CD4-positive, alpha-beta memory T cell (primary cell): ENCODE measurements around the gene MDH2. TPM values are rescaled to one million over a fixed set of nuclear protein-coding genes. Genes with fewer than 3 reads are reported as not detected.
"Not testable (repeated sequence)": the region's sequence is repeated elsewhere in the genome, so short reads cannot be mapped to it uniquely, and the experiment has no call there.

Source experiments
- CTCF ChIA-PET: fragments of 350-600 bp; sonication (Branson Sonifier 250); formaldehyde crosslinking; loops from one replicate; lab custom pipeline; 2021; ENCODE audit warnings: inconsistent platforms; ENCODE audit not compliant: partially characterized antibody; lab: Charles Lee
- POLR2A ChIA-PET: fragments of 350-600 bp; sonication (Branson Sonifier 250); formaldehyde crosslinking; loops from one replicate; lab custom pipeline; 2021; ENCODE audit not compliant: partially characterized antibody; lab: Charles Lee
- DNase-seq, 5 donors: peaks; one replicate each; pipeline versions ENCODE4 v3.0.0 to v3.0.0-alpha.2; 2020 to 2022; ENCODE audit warnings: mixed read lengths in 1 of 5
- H3K27ac ChIP-seq: one replicate; pipeline ENCODE4 v1.7.0; 2013; ENCODE audit warnings: low read depth, low read length
- H3K27me3 ChIP-seq: 2 replicates; pipeline ENCODE4 v1.7.0; 2013; ENCODE audit warnings: mild to moderate bottlenecking, low read length, moderate library complexity; ENCODE audit not compliant: insufficient read depth
- H3K36me3 ChIP-seq: 2 replicates; pipeline ENCODE4 v1.7.0; 2013; ENCODE audit warnings: mild to moderate bottlenecking, low read length, moderate library complexity; ENCODE audit not compliant: insufficient read depth
- H3K4me1 ChIP-seq: 2 replicates; pipeline ENCODE4 v1.7.0; 2013; ENCODE audit warnings: mild to moderate bottlenecking, low read length, moderate library complexity; ENCODE audit not compliant: insufficient read depth
- H3K4me3 ChIP-seq, 2 donors: one replicate each; pipeline ENCODE4 v1.7.0; 2013; ENCODE audit warnings: low read length in 2 of 2, mild to moderate bottlenecking in 1 of 2
- H3K9me3 ChIP-seq, 2 donors: one replicate each; pipeline ENCODE4 v1.7.0; 2013; ENCODE audit warnings: low read length in 2 of 2, control low read depth in 1 of 2; ENCODE audit not compliant: control insufficient read depth in 1 of 2
- H3K27ac Mint-ChIP-seq, 7 donors: one replicate each; pipeline ENCODE4 v1.8.0; 2020 to 2021; ENCODE audit warnings: mixed read lengths in 7 of 7, mild to moderate bottlenecking in 6 of 7, inconsistent platforms in 3 of 7, moderate library complexity in 3 of 7
- H3K27me3 Mint-ChIP-seq, 2 donors: one replicate each; pipeline ENCODE4 v1.8.0; 2020 to 2021; ENCODE audit warnings: mixed read lengths in 2 of 2
- H3K36me3 Mint-ChIP-seq, 2 donors: one replicate each; pipeline ENCODE4 v1.8.0; 2020 to 2021; ENCODE audit warnings: mixed read lengths in 2 of 2, inconsistent platforms in 1 of 2, mild to moderate bottlenecking in 1 of 2
- H3K4me1 Mint-ChIP-seq, 4 donors: one replicate each; pipeline ENCODE4 v1.8.0; 2020 to 2021; ENCODE audit warnings: mixed read lengths in 4 of 4, mild to moderate bottlenecking in 1 of 4
- H3K4me3 Mint-ChIP-seq, 8 donors: one replicate each; pipeline ENCODE4 v1.8.0; 2020 to 2021; ENCODE audit warnings: mixed read lengths in 8 of 8, mild to moderate bottlenecking in 7 of 8, moderate library complexity in 6 of 8, inconsistent platforms in 3 of 8
- H3K9me3 Mint-ChIP-seq, 8 donors: one replicate each; pipeline ENCODE4 v1.8.0; 2020 to 2021; ENCODE audit warnings: mixed read lengths in 8 of 8, mild to moderate bottlenecking in 5 of 8, inconsistent platforms in 3 of 8, moderate library complexity in 1 of 8
- intact Hi-C: fragments of 100-400 bp; cut with micrococcal nuclease; formaldehyde crosslinking; loops from one replicate; pipeline ENCODE4 v1.15.1; 2023
- polyA plus RNA-seq, 2 donors: library from polyadenylated mRNA; unstranded; fragments of 300-500 nt; fragmentation: Illumina TruSeq; gene quantifications; one replicate each; pipeline ENCODE4 v1.2.3, GENCODE V29; 2021
- total RNA-seq, 2 experiments: library from RNA; stranded (reverse); gene quantifications; one replicate each; pipeline ENCODE4 v1.2.3, GENCODE V29; 2021

The MDH2 gene
- total and polyA plus RNA-seq, 4 experiments from 2014 or later: 79.8 to 159 (median 118) TPM

DNA sequence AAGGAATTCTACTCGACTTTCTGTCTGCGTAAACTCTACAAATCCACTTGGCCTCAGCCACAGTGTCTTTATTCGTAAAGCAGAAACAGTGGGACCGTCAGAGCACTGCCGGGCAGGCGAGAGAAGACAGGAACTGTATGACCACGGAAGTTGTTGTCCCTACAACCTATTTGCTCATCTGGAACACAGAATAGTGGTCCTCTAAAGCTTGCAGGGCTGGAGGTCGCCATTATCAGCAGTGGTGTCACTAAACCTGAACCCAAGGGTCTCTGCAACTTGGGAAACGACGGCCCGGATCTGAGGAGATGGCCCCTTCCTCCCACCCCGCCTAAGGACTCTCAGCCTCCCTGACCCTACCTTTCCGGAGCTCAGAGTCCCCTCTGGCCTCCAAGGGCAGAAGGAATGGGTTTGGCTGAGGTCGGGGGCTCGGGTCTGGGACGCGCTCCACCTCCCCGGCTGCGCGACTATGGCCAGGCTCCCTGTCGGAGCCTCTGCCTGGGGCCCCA lies 548 bp upstream of the MDH2 start:
- Histone ChIP-seq H3K36me3 (no peaks in the 10 kb centered on the region), H3K4me1 (peaks cover 44% of the 10 kb centered on the region), H3K9me3 (no peaks in the 10 kb centered on the region), H3K4me3 (peak overlapping the region; percentile 42 to 92), H3K27me3 (no peaks in the 10 kb centered on the region), H3K27ac (peak overlapping the region; percentile 92)
- ChIA-PET POLR2A (interaction anchor here (0.5 to 2.4 kb wide), 12 partner anchors 9 to 1967 kb away, joined by 3 to 24 read pairs (median 6); partner anchors contain the start of genes HIP1, POR, RHBDD2 and TMEM120A), CTCF (interaction anchor here (0.9 to 1.6 kb wide), 3 partner anchors 10 to 131 kb away, joined by 3 read pairs; no protein-coding TSS in a partner anchor)
- Mint-ChIP-seq H3K36me3 (peaks cover 12 to 28% of the 10 kb centered on the region in 2 donors), H3K9me3 (peaks cover 0 to 3% (median 0%) of the 10 kb centered on the region in 8 donors), H3K4me1 (peaks cover 32 to 67% (median 45%) of the 10 kb centered on the region in 4 donors), H3K27me3 (no peaks in the 10 kb centered on the region), H3K27ac (peak overlapping the region; percentile 91 to 98 (median 98)), H3K4me3 (peak overlapping the region; percentile 95 to 99 (median 98))
- DNase-seq: peak in 2 of 5 donors; percentile 3 to 12
- intact Hi-C loops: no loop called here

DNA sequence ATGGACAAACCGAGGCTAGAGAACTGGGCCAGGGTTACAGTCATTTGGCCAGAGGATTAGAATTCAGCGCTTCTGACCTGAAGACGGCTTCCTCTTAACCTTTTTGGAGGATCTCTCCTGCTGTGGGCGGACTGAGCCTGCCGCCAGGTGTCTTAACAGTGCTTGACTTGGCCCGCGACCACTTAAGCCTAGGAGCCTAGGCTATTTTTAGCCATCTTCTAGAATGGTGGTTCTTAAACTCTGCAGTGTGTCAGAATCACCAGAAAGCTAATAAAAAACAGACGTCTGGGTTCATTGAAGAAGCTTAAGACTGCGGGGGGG lies 722 bp downstream of the MDH2 start:
- Mint-ChIP-seq H3K4me3 (peak overlapping the region; percentile 91 to 99 (median 97)), H3K9me3 (peaks cover 0 to 3% (median 0%) of the 10 kb centered on the region in 8 donors), H3K36me3 (peaks cover 12 to 36% of the 10 kb centered on the region in 2 donors), H3K27ac (peak overlapping the region; percentile 91 to 98 (median 95)), H3K4me1 (peaks cover 36 to 70% (median 50%) of the 10 kb centered on the region in 4 donors), H3K27me3 (no peaks in the 10 kb centered on the region)
- Histone ChIP-seq H3K4me1 (peaks cover 44% of the 10 kb centered on the region), H3K36me3 (no peaks in the 10 kb centered on the region), H3K4me3 (peak overlapping the region; percentile 42 to 92), H3K27me3 (no peaks in the 10 kb centered on the region), H3K27ac (peak overlapping the region; percentile 92), H3K9me3 (no peaks in the 10 kb centered on the region)
- CTCF ChIA-PET: interaction anchor here (1.3 kb wide), 1 partner anchor 29 kb away, joined by 3 read pairs; no protein-coding TSS in a partner anchor
- DNase-seq: peak in 1 of 5 donors; percentile 23
- intact Hi-C loops: no loop called here
- POLR2A ChIA-PET: interaction anchor here (0.6 to 2.4 kb wide), 12 partner anchors 8 to 1873 kb away, joined by 3 to 24 read pairs (median 6); partner anchors contain the start of genes HIP1, POR, RHBDD2 and YWHAG

GRCh38 chr7:76049295-76049694 lies 1.4 kb downstream of the MDH2 start:
- no peaks in the 10 kb centered on the region for H3K9me3 ChIP-seq
- peaks cover 0 to 3% (median 0%) of the 10 kb centered on the region in 8 donors for H3K9me3 Mint-ChIP-seq
- no peak overlapping the region for H3K4me3 ChIP-seq
- no peak for DNase-seq
- peaks cover 36 to 70% (median 50%) of the 10 kb centered on the region in 4 donors for H3K4me1 Mint-ChIP-seq
- H3K27me3 ChIP-seq: no peaks in the 10 kb centered on the region
- intact Hi-C loops: no loop called here
- H3K4me1 ChIP-seq: peaks cover 44% of the 10 kb centered on the region
- ChIA-PET POLR2A (interaction anchor here (1.0 to 2.4 kb wide), 3 partner anchors 117 to 134 kb away, joined by 3 to 24 read pairs (median 15); partner anchors contain the start of gene POR), CTCF (no interaction called here)
- no peaks in the 10 kb centered on the region for H3K27me3 Mint-ChIP-seq
- H3K27ac Mint-ChIP-seq: peak overlapping the region in 5 of 7 donors; percentile 2 to 98 (median 77)
- peaks cover 12 to 39% of the 10 kb centered on the region in 2 donors for H3K36me3 Mint-ChIP-seq
- peak overlapping the region in 7 of 8 donors; percentile 20 to 98 (median 91) for H3K4me3 Mint-ChIP-seq
- H3K27ac ChIP-seq: peak overlapping the region; percentile 92
- peaks cover 3% of the 10 kb centered on the region for H3K36me3 ChIP-seq

DNA sequence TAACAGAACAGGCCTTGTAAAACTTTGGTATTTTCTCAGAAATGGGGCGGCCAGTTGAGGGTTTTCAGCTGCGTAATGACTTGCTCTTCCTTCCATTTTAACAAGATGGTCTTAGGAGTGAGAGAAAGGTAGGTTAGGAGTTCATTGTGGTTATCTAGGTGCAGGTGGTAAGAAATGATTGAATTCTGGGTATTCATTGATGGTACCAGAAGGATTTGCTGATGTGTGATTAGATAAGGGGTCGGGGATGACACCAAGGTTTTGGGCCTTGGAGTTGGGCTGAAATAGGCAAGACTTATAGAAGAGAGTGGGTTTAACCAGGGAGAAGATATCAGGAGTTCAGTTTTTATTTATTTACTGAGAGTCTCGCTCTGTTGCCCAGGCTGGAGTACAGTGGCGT lies 2.6 kb downstream of the MDH2 start:
- peaks cover 29 to 61% (median 41%) of the 10 kb centered on the region in 4 donors for H3K4me1 Mint-ChIP-seq
- intact Hi-C loops: no loop called here
- H3K4me3 ChIP-seq: no peak overlapping the region
- peak overlapping the region in 5 of 8 donors; percentile 24 to 56 (median 46) for H3K4me3 Mint-ChIP-seq
- no peak overlapping the region for H3K27ac ChIP-seq
- DNase-seq: no peak
- H3K36me3 ChIP-seq: peaks cover 10% of the 10 kb centered on the region
- CTCF ChIA-PET: interaction anchor here (0.8 kb wide), 1 partner anchor 30 kb away, joined by 3 read pairs; no protein-coding TSS in a partner anchor
- no peaks in the 10 kb centered on the region for H3K27me3 ChIP-seq
- H3K9me3 ChIP-seq: no peaks in the 10 kb centered on the region
- POLR2A ChIA-PET: no interaction called here
- peaks cover 12 to 42% of the 10 kb centered on the region in 2 donors for H3K36me3 Mint-ChIP-seq
- peak overlapping the region; percentile 17 to 91 (median 72) for H3K27ac Mint-ChIP-seq
- H3K9me3 Mint-ChIP-seq: peaks cover 0 to 3% (median 0%) of the 10 kb centered on the region in 8 donors
- peaks cover 44% of the 10 kb centered on the region for H3K4me1 ChIP-seq
- H3K27me3 Mint-ChIP-seq: no peaks in the 10 kb centered on the region

GRCh38 chr7:76051840-76052239 lies 3.9 kb downstream of the MDH2 start:
- CTCF ChIA-PET: no interaction called here
- peaks cover 12 to 49% of the 10 kb centered on the region in 2 donors for H3K36me3 Mint-ChIP-seq
- intact Hi-C loops: no loop called here

DNA sequence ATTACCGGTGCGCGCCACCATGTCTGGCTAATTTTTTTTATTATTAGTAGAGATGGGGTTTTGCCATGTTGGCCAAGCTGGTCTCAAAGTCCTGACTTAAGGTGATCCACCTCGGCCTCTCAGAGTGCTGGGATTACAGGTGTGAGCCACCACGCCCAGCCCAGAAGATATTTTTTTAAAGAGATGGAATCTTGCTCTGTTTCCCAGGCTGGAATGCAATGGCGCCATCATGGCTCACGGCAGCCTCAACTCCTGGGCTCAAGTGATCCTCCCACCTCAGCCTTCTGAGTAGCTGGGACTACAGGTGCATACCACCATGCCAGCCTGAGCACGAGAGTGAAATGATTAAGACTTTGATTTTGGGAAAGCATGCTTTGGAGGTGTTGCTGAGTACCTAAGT lies 4.8 kb downstream of the MDH2 start:
- intact Hi-C loops, DNase-seq, H3K4me3 ChIP-seq, H3K9me3 ChIP-seq, H3K27me3 ChIP-seq, H3K27ac ChIP-seq, H3K9me3 Mint-ChIP-seq, H3K27me3 Mint-ChIP-seq, H3K4me3 Mint-ChIP-seq: not testable (repeated sequence)
- Mint-ChIP-seq H3K36me3 (peaks cover 15 to 56% of the 10 kb centered on the region in 2 donors), H3K27ac (peak overlapping the region in 1 of 7 donors; percentile 66), H3K4me1 (peaks cover 24 to 55% (median 36%) of the 10 kb centered on the region in 4 donors)
- peaks cover 30% of the 10 kb centered on the region for H3K4me1 ChIP-seq
- POLR2A ChIA-PET: interaction anchor here (0.6 kb wide), 1 partner anchor 138 kb away, joined by 5 read pairs; no protein-coding TSS in a partner anchor
- CTCF ChIA-PET: interaction anchor here (1.6 kb wide), 1 partner anchor 32 kb away, joined by 4 read pairs; no protein-coding TSS in a partner anchor
- H3K36me3 ChIP-seq: peaks cover 30% of the 10 kb centered on the region

More at GRCh38 chr7:76051840-76052239, 3.9 kb downstream of the MDH2 start:
- Histone ChIP-seq H3K27ac (no peak overlapping the region), H3K27me3 (no peaks in the 10 kb centered on the region), H3K36me3 (peaks cover 22% of the 10 kb centered on the region), H3K9me3 (no peaks in the 10 kb centered on the region), H3K4me1 (peaks cover 32% of the 10 kb centered on the region), H3K4me3 (no peak overlapping the region)
- H3K27me3 Mint-ChIP-seq: no peaks in the 10 kb centered on the region
- peak in 4 of 5 donors; percentile 10 to 35 (median 21) for DNase-seq
- POLR2A ChIA-PET: interaction anchor here (0.8 kb wide), 1 partner anchor 57 kb away, joined by 3 read pairs; the partner anchor contains the start of gene TMEM120A
- H3K4me3 Mint-ChIP-seq: peak overlapping the region in 2 of 8 donors; percentile 18 to 20
- H3K9me3 Mint-ChIP-seq: peaks cover 0 to 2% (median 0%) of the 10 kb centered on the region in 8 donors
- H3K4me1 Mint-ChIP-seq: peaks cover 25 to 53% (median 37%) of the 10 kb centered on the region in 4 donors
- H3K27ac Mint-ChIP-seq: peak overlapping the region; percentile 35 to 91 (median 82)

DNA sequence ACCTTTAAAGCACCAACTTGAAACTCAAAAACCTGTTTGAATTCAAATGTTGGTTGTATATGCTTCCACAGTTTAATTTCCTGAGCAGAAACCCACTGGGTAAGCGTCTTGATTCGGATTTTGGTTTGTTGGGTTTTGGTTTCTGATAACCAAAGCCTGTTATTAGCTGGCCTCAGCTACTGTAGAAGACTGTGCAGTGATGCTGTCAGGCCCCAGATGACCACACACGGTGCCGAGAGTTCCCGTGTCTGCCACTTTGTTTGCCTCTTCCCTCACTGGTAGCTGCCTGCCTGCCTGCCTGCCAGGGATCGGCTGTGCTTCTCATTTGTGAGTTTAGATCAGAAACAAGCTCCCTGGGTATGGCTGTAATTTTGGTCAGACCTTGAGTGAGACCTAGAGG lies 5.6 kb downstream of the MDH2 start:
- Mint-ChIP-seq H3K36me3 (peaks cover 23 to 59% of the 10 kb centered on the region in 2 donors), H3K27me3 (no peaks in the 10 kb centered on the region), H3K9me3 (peaks cover 0 to 2% (median 0%) of the 10 kb centered on the region in 8 donors), H3K4me1 (peaks cover 22 to 52% (median 31%) of the 10 kb centered on the region in 4 donors), H3K27ac (peak overlapping the region in 1 of 7 donors; percentile 4), H3K4me3 (no peak overlapping the region)
- ChIA-PET POLR2A (interaction anchor here (0.6 to 1.6 kb wide), 3 partner anchors 9 to 139 kb away, joined by 3 to 5 read pairs (median 3); no protein-coding TSS in a partner anchor), CTCF (interaction anchor here (1.2 to 1.6 kb wide), 2 partner anchors 10 to 33 kb away, joined by 3 to 4 read pairs; no protein-coding TSS in a partner anchor)
- Histone ChIP-seq H3K36me3 (peaks cover 38% of the 10 kb centered on the region), H3K4me3 (no peak overlapping the region), H3K27me3 (no peaks in the 10 kb centered on the region), H3K4me1 (peaks cover 30% of the 10 kb centered on the region), H3K27ac (no peak overlapping the region), H3K9me3 (no peaks in the 10 kb centered on the region)
- intact Hi-C loops: no loop called here
- DNase-seq: no peak
